HG03108 (cell line): Measurements from ENCODE around the gene DACH2.

Experiments
- ATAC-seq: cut with Tn5 transposase; IDR thresholded peaks from one replicate; pipeline ENCODE4 v1.9.1; 2021; ENCODE audit warnings: moderate library complexity; ENCODE audit not compliant: unreplicated experiment

Gene DACH2

GRCh38 chrX:86295293-86295692 is 147.0 kb downstream of the DACH2 start:
- no peak for ATAC-seq

DNA sequence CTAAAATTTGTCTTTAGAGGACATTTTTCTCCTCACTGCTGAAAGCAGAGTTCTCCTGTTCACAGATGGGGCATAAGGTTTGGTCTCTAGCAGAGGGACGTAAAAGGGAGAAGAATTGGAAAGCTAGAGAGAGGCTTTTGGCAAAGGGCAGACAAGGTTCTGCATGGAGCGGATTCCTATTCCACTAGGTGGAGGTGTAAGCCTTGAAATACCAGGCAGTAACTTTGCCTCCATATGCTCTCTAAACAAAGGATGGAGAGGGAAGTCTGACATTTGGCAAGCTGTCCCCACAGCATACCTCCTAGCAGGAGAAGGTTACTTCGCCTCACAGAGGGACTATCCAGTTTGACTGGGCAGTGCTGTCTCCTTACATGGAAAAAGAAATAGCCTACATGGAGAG is 174.7 kb downstream of the DACH2 start:
- ATAC-seq: no peak

- no peak for ATAC-seq
Observed at GRCh38 chrX:86329174-86329573, 180.9 kb downstream of the DACH2 start.

DNA sequence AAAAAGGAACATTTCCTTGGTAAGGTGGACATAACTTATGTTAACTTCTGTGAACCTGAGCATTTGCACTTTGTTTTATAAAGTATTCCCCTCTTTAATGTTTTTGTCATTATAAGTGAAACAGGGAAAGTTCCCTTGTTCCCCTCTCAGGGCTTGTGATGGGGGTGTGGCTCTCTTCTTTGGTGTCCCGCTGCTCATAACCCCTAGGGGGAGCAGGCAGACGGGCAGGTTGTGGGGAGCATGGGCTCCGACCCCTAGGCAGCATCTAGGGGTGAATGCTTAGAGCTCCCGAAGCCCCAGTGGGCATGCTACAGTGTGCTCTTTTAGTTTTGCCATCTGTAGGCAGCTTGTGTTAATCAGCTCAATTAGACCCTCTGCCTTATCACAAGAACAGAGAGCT is 200.4 kb downstream of the DACH2 start:
- ATAC-seq: no peak

- no peak for ATAC-seq
Observed at GRCh38 chrX:86349115-86349514, 200.9 kb downstream of the DACH2 start.

GRCh38 chrX:86369847-86370630 is 221.8 kb downstream of the DACH2 start:
- ATAC-seq: no peak

DNA sequence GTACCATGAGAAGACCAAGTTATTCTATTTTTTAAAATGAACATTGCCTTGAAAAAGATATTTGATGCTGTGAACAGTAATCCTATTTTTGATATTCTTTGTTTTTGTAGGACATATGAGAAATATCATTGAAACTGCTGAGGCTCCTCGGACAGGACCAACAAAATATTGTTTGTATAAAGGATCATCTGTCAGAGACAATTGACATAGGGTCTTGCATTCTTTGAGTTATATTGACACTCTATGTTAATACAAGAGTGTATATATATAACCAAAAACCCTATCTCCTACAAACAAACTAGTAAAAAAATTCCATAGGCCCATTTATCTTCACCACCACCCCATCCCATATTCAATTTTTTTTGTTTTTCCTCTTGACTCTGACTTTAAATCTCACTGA is 222.7 kb downstream of the DACH2 start:
- no peak for ATAC-seq

DNA sequence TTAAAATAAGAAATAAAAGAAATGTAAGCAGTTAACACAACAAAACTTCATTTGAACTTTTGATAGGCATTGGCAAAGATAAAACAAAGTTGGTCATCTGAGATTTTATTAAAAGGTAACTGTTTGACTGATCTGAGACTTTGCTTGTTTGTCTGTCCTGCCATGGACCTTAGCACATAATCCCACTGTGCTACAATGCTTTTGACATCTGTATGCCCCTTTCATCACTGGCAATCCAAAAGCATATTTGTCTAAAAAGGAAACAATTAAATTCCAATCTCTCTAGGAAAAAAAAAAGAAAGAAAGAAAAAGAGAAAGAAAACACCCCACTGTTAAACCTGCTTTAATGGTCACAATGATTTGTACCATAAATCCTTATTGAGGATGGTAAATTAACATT is 231.0 kb downstream of the DACH2 start:
- ATAC-seq: no peak

- no peak for ATAC-seq
Observed at GRCh38 chrX:86383681-86384540, 235.7 kb downstream of the DACH2 start.

DNA sequence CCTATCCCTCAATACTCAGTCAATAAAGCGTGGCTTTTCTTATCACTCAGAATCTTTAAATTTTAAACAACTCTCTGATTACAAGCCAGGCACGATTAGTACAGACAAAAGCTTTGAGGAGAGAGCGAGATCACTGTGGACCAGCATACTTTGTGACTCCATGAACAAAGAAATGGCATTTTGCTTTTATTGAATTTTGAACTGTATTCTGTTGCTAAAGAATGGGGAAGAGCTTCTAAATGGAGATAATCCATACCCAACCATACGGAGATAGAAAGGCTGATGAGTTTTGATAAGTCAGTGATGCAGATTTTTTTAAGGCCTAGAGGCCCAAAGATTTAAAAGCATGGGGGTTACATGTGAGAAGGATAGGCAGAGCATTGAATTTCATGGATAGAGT is 259.1 kb downstream of the DACH2 start:
- ATAC-seq: no peak

DNA sequence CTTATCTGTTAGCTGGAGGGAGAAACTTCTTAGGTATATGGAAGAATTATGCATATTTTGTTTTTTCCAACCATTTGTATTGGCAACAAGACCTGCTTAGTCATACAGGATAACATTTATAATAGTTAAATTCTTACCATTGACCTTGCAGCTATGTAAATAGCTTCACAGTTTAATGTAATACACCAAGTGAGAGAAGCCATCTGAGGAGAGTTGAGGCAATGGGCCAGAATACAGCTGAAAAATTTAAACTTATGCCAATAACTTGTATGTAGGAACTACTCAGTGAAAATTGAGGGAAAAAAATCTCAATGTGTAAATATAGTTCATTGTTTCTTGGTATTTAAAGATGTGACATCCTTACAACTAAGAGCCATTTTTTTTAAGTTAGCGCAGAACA is 273.5 kb downstream of the DACH2 start:
- no peak for ATAC-seq

DNA sequence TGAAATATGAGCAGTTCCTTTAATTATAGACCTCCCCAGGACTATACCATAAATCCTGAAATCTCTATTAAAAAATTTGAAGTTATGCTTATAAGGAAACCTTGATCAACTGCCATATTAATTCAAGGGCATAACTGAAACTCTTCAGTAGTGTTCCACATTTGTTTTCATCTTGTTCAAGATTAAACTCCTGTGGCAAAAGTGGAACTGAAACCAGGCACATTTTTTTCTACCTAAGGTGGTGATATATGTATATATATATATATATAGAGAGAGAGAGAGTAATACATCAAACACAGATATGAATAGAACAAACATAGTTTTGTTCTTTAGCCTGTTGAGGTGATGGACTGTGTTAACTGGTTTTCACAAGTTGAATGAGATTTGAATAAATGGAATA is 287.9 kb downstream of the DACH2 start:
- no peak for ATAC-seq

DNA sequence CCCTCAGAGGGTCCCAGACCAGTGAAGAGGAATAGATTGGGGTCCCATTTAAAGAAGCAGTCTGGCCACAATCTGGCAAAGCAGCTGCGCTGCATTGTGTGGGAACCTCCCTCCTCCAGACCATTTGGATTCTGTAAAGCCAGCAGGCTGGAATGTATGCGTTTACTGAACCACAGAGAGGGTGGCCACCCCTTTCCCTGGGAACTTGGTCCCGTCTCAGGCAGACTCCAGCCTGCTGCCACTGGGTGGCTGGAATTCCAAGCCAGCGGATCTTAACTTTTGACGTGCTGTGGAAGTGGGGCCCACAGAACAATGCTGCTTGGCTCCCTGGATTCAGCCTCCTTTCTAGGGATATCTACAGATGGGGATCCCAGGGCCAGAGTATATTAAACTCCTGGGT is 307.2 kb downstream of the DACH2 start:
- ATAC-seq: no peak

GRCh38 chrX:86460760-86461159 is 312.5 kb downstream of the DACH2 start:
- no peak for ATAC-seq

DNA sequence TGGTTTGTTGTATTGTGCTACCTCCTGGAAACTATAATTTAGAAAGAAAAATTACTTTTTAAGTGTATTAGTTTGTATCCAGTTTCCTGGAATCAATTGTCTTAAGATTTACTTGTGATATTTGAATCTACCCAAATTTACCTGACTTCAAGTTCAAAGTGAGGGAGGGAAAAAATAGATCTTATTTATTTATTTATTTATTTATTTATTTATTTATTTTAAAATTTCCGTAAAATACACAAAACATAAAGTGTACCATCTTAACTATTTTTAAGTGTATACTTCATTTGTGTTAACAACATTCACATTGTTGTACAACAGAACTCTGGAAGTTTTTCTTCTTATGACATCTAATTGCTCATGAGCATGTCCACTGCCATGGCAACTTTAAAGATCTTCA is 356.0 kb downstream of the DACH2 start:
- no peak for ATAC-seq

GRCh38 chrX:86507331-86507730 is 359.1 kb downstream of the DACH2 start:
- ATAC-seq: no peak

GRCh38 chrX:86579777-86580176 is 431.5 kb downstream of the DACH2 start:
- no peak for ATAC-seq

DNA sequence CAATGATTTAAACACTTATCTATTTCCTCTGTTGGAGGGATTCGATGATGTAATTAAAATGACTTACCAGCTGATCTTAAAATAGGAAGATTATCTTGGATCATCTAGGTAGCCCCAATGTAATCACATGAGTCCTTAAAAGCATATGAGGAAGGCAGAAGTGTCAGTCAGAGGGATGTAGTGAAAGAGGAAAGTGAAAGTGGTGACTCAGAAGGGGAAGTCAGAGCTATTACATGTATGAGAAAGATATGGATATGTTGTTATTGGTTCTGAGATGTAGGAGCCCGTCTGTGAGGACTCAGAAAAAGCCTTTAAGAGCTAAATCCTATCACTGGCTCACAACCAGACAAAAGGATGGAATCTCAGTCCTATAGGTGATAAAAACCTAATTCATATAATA is 456.4 kb downstream of the DACH2 start:
- ATAC-seq: no peak

GRCh38 chrX:86696951-86697350 is 548.7 kb downstream of the DACH2 start:
- ATAC-seq: no peak

DNA sequence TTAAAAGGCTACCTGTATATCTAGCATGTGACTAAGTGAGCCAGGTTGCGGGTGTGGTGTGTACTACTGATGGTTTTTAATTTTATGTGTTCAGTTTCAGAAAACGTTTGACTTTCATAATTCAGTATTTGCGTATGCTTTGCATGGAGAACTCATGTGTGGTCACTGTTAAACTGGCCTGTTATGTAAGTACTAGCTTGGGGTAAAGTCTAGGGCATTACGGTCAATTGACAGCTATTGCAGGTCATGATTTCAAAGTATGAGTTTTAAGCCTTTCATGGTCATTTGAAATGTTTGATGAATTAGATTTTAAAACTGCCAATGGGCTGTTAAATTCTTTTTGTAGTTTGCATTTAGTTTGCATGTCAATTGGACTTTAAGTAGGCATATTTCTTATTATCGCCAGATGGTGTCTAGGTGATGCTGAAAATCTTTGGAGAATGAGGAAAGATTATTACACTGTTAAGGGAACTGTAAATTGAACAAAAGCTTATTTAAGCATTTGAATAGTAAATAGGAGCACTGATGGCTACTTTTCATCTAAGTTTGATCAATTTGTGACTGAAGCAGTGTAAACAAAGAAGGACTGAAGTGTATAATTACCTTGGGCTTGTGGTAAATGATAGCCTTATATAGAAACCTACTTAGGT is 563.4 kb downstream of the DACH2 start:
- no peak for ATAC-seq

- no peak for ATAC-seq
Observed at GRCh38 chrX:86714441-86714840, 566.2 kb downstream of the DACH2 start.

GRCh38 chrX:86724277-86724676 is 576.0 kb downstream of the DACH2 start:
- no peak for ATAC-seq
